Measurements from ENCODE around the gene CLMN.

DNA sequence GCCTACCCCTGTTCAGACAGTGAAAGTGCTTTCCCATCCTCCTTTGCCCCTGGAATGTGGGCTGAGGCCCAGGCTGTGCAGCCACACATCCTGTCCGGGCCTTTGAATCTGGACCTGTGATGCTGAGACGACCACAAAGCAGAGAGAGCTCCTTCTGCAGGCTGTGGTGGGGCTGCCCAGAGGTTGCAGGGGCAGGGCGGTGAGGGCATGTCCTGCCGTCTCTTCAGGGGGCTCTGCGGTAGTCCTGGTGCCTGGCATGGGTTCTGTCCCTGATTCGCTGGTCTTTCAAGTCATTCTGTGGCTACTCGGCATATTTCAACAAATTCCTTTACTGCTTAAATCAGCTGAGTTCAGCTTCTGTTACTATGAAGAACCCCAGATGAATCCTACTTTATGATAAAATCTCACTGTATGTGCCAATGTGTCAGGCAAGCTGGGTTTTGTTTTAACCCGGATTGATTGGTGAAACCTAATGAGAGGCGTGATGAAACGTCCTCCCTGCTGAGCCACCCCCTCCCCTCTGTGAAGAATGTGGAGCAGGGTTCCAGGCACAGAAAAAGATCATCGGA is 99.0 kb downstream of the CLMN start:
- TF ChIP-seq POLR2A (IDR thresholded peaks at IDR 0.05), result no peak
- TF ChIP-seq CTCF (IDR thresholded peaks at IDR 0.05), result no peak
- TF ChIP-seq EP300 (IDR thresholded peaks at IDR 0.05), result no peak
